ENCODE measurements around the gene FERMT2.

DNA sequence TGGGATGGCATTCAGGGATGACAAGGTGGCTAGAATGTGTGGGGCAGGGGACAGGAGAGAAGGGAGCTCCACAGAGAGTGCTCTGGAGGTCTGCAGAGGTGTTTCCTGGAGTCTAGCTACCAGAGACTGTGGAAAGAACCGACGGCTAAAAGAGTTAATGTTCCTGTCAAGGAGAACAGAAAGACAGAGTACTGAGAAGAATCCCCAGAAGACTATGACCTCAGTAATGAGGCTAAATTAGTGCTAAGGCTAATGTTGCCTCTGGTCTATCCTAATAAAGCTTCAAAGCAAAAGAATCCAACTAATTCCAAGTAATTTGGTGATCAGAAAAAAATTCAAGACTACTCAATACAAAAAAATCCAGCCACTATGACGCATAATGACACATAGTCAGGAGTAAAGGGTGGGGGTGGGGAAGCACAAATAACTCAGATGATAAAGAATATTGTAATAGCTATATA, 44.7 kb downstream of the FERMT2 start:
- TF ChIP-seq, protein P1, sequence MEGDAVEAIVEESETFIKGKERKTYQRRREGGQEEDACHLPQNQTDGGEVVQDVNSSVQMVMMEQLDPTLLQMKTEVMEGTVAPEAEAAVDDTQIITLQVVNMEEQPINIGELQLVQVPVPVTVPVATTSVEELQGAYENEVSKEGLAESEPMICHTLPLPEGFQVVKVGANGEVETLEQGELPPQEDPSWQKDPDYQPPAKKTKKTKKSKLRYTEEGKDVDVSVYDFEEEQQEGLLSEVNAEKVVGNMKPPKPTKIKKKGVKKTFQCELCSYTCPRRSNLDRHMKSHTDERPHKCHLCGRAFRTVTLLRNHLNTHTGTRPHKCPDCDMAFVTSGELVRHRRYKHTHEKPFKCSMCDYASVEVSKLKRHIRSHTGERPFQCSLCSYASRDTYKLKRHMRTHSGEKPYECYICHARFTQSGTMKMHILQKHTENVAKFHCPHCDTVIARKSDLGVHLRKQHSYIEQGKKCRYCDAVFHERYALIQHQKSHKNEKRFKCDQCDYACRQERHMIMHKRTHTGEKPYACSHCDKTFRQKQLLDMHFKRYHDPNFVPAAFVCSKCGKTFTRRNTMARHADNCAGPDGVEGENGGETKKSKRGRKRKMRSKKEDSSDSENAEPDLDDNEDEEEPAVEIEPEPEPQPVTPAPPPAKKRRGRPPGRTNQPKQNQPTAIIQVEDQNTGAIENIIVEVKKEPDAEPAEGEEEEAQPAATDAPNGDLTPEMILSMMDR (conservative IDR thresholded peaks at IDR 0.05) = no peak
- no peak for TF ChIP-seq ZFX (IDR thresholded peaks at IDR 0.05)

Data from C4-2B (cell line).